Stimulated activated naive B cell treated with anti-CD40 and anti-IgM and Interleukin-4, amounts not matched to agents 10 μg/mL and 1 μg/mL and 100 μg/mL, for 72 hours (primary cell): Measurements from ENCODE around the gene RNF130.

Source experiments
- ATAC-seq, 2 donors: fragments of 150-1000 bp; cut with Tn5 transposase; replicated peaks; 2 replicates each; pipeline ENCODE4 v1.10.0; 2021; ENCODE audit warnings: moderate library complexity in 1 of 2
- DNase-seq: peaks from one replicate; pipeline ENCODE4 v3.0.0; 2021
- H3K27ac Mint-ChIP-seq: one replicate; pipeline ENCODE4 v1.8.0; 2022; ENCODE audit warnings: mild to moderate bottlenecking, mixed read lengths
- H3K27me3 Mint-ChIP-seq, 2 donors: one replicate each; pipeline ENCODE4 v1.8.0; 2022; ENCODE audit warnings: mixed read lengths in 2 of 2
- H3K36me3 Mint-ChIP-seq, 2 donors: one replicate each; pipeline ENCODE4 v1.8.0; 2022; ENCODE audit warnings: mixed read lengths in 2 of 2, mild to moderate bottlenecking in 1 of 2
- H3K4me1 Mint-ChIP-seq, 2 donors: one replicate each; pipeline ENCODE4 v1.8.0; 2022; ENCODE audit warnings: mixed read lengths in 2 of 2, mild to moderate bottlenecking in 1 of 2
- H3K4me3 Mint-ChIP-seq, 2 donors: one replicate each; pipeline ENCODE4 v1.8.0; 2022; ENCODE audit warnings: mild to moderate bottlenecking in 2 of 2, mixed read lengths in 2 of 2, moderate library complexity in 1 of 2
- H3K9me3 Mint-ChIP-seq, 2 donors: one replicate each; pipeline ENCODE4 v1.8.0; 2022; ENCODE audit warnings: mixed read lengths in 2 of 2, mild to moderate bottlenecking in 1 of 2

Gene RNF130

DNA sequence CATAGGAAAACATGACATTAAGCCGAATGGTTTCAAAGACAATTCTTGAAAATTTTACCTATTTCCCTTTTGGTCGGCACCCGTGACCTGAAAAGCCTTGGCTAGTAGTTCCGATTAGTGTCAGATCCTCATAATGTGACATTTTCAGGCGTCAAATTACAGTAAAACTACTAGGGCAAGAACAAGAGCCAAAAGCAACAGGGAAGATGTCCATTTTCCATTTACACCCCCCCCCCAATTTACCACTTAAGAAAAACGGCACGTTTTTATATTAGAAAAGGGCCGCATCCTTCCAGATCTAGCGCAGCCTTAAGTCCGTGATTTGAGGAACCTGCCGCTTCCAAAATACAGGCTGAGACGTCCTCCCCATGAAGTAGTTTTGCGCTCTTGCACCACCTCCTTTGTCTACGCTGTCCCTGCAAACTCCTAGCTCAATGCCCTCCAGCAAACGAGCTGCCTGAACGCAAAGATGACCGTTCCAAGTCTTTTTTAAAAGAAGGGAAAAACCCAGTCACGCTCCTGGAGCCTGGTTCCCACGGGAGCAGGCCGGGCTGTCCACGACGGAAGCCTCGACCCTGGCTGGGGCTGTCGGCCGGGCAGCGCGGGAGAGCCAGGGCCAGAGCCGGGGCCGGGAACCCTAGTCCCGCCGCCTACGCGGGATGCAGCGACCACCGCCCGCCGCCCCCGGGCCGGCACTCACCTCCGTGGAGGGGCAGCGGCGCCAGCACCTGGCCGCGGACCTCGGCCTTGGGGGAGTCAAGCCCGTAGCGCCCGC lies 616 bp downstream of the RNF130 start:
- Mint-ChIP-seq H3K36me3 (peaks cover 6 to 11% of the 10 kb centered on the region in 2 donors), H3K27me3 (peaks cover 0 to 6% of the 10 kb centered on the region in 2 donors), H3K4me1 (peaks cover 21 to 36% of the 10 kb centered on the region in 2 donors), H3K4me3 (peak overlapping the region; percentile 92 to 93), H3K27ac (peak overlapping the region; percentile 94), H3K9me3 (peaks cover 5 to 7% of the 10 kb centered on the region in 2 donors)
- DNase-seq (peak; percentile 24), ATAC-seq (peak; percentile 30 to 31)

DNA sequence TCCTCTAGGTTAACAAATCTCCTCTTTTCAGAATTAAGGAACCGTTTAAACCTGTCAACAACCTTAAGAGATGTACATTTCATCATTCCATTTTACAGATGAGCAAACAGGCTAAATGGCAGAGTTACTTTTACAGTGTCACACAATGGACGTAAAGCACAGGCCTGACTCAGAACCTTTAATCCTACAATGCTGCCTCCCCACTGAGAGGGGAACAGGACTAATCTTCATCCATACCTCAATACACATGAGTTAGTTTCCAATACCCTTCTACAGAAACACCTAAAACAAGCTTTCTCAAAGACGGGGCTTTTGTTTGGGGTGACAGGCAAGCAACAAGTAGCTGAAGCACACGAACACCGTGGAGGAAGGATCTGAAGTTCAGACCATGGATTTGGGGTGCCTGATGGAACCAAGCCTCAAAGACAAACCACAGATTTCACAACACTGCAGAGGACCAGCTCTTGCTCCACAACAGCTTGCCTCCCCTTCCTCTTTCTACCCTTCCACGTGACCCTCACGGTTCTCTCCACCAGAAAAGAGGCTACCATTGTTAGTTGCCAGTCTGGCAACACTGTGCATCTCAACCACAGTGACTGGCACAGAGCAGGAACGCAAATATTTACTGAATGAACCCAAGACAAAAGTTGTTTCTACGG lies 1.8 kb downstream of the RNF130 start:
- Mint-ChIP-seq H3K27ac (peak overlapping the region; percentile 70), H3K9me3 (peaks cover 5 to 7% of the 10 kb centered on the region in 2 donors), H3K36me3 (peaks cover 7 to 11% of the 10 kb centered on the region in 2 donors), H3K4me3 (peak overlapping the region; percentile 92 to 93), H3K27me3 (no peaks in the 10 kb centered on the region), H3K4me1 (peaks cover 21 to 36% of the 10 kb centered on the region in 2 donors)
- ATAC-seq, result peak; percentile 24 to 28
- DNase-seq, result no peak

DNA sequence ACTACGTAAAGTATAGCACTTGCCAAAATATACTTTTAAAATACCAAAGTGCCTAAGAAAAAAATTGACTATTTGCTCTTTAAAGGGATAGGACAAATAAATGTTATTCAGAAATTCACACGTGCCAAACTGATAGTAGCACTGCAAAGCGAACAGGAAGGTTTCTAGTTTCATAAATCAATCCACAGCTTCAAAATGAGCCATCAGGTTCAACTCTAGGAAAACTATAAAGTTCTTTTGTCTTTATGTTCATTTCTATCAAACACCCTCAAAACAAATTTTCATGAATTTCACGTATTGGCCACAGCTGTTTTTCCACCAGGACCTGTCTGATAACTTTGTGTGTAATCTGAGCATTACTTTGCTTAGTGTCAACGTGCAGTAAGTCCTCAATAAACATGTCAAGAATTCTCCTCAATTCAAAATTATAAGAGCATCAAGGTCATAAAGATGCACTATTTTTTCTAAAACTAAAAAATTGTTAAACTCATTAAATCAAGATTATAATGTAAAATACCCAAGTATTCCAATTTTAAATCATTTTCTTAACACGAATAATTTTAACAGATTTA lies 3.0 kb downstream of the RNF130 start:
- ATAC-seq, result no peak
- H3K27me3 Mint-ChIP-seq, result no peaks in the 10 kb centered on the region
- H3K36me3 Mint-ChIP-seq, result peaks cover 7 to 10% of the 10 kb centered on the region in 2 donors

DNA sequence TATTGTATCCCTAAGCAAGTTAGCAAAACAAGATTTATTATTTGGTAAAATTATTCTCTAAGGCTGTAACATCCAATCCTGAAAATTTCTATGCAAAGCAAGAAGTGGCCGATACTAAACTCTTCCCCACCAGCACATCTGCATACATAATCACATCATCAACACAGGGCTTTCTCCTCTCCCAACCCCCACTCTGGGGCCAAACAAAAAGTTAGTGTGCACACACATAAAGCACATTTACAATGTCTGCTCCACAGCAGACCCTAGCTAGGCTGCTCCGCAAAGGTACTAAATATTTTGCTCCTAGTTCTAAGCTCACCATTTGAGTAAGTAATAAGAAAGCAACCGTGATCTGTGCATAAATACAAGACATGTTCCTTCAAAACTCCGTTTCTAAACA lies 3.6 kb downstream of the RNF130 start:
- Mint-ChIP-seq H3K27me3 (no peaks in the 10 kb centered on the region), H3K4me3 (no peak overlapping the region), H3K36me3 (peaks cover 7 to 12% of the 10 kb centered on the region in 2 donors), H3K9me3 (peaks cover 5% of the 10 kb centered on the region in 2 donors), H3K4me1 (peaks cover 25 to 36% of the 10 kb centered on the region in 2 donors), H3K27ac (no peak overlapping the region)
- no peak for DNase-seq
- ATAC-seq, result no peak

More for the DNA sequence above, 3.0 kb downstream of the RNF130 start:
- no peak for DNase-seq
- peaks cover 21 to 36% of the 10 kb centered on the region in 2 donors for H3K4me1 Mint-ChIP-seq
- peaks cover 5 to 7% of the 10 kb centered on the region in 2 donors for H3K9me3 Mint-ChIP-seq
- no peak overlapping the region for H3K4me3 Mint-ChIP-seq
- no peak overlapping the region for H3K27ac Mint-ChIP-seq

DNA sequence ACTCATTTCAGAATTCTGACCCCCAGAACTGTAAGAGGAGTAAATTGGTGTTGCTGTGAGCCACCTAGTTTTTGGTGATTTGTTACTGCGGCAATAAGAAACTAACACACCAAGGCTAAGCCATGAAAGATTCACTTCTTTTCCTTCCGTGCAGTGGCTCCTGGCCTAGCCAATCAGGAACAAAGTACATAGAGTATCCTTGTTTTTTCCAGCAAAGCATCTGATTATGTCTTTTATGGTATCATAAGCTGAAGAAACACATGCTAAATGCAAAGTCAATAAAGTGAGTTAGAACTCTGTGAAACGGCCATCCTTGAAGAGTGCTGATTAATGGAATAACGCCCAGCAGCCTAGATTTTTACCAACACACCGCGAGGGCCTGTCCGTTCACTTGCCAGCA lies 11.4 kb downstream of the RNF130 start:
- no peak overlapping the region for H3K4me3 Mint-ChIP-seq
- peaks cover 0 to 21% of the 10 kb centered on the region in 2 donors for H3K36me3 Mint-ChIP-seq
- no peaks in the 10 kb centered on the region for H3K9me3 Mint-ChIP-seq
- no peak for DNase-seq
- H3K27me3 Mint-ChIP-seq, result no peaks in the 10 kb centered on the region
- no peak for ATAC-seq
- peaks cover 12 to 21% of the 10 kb centered on the region in 2 donors for H3K4me1 Mint-ChIP-seq
- no peak overlapping the region for H3K27ac Mint-ChIP-seq

DNA sequence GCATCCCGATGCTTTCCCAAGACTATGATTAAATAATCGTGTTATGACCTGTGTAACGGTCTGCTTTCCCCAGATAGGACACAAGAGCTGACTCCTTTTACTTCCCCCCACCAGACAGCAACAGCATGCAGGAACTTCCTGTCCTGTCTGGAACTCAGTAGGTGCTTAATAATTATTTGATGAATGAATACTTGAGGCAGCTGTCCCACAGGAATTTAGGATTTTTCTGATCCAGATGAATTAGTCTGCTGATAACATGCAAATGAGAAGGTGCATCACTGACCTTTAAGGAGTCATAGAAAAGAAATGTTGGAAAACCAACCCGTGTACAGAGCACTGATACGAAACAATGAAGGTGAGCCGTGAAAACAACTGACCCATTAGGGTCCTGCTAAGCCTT lies 12.2 kb downstream of the RNF130 start:
- Mint-ChIP-seq H3K27me3 (no peaks in the 10 kb centered on the region), H3K36me3 (peaks cover 0 to 21% of the 10 kb centered on the region in 2 donors), H3K27ac (no peak overlapping the region), H3K4me1 (peaks cover 13 to 21% of the 10 kb centered on the region in 2 donors), H3K9me3 (no peaks in the 10 kb centered on the region), H3K4me3 (no peak overlapping the region)
- no peak for DNase-seq
- ATAC-seq, result no peak

DNA sequence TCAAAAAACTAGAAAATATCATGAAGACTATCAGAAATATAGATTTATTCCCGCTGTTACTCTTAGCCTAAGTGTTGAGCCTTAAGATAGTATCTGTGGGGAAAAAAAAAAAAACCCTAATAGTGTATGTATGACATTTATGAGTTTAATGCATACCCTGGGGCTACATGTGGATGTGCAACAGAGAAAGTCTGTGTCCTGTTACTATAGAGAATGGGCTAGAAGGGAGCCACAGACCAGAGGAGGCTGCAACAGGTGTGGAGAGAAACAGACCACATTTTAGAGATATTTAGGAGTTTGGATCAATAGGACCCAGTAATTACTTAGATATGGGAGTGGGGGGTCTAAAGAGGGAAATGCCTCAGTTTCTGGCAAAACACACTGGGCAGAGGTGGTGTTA lies 15.4 kb downstream of the RNF130 start:
- DNase-seq (no peak), ATAC-seq (no peak)
- Mint-ChIP-seq H3K9me3 (no peaks in the 10 kb centered on the region), H3K36me3 (peaks cover 0 to 24% of the 10 kb centered on the region in 2 donors), H3K27ac (no peak overlapping the region), H3K4me1 (peaks cover 20 to 27% of the 10 kb centered on the region in 2 donors), H3K27me3 (no peaks in the 10 kb centered on the region), H3K4me3 (no peak overlapping the region)

DNA sequence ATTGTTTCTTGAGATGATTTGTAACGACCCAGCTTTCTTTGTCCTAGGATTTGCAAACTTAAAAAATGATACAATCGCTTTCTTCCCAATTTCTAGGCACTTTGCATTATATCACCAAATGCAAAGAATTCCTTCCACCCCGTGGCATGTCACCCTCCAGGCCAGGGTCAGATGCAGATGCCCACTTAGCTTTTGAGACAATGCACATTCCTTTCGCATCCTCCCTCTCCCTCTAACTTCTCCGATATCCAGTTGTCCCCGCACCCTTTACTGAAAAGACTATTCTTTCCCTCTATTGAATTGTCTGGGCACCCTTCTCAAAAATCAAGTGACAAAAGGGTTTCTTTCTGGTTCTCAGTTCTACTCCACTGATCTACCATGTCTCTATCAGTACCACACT lies 17.3 kb downstream of the RNF130 start:
- Mint-ChIP-seq H3K4me1 (peaks cover 21 to 34% of the 10 kb centered on the region in 2 donors), H3K27ac (no peak overlapping the region), H3K4me3 (no peak overlapping the region), H3K36me3 (peaks cover 0 to 24% of the 10 kb centered on the region in 2 donors), H3K27me3 (no peaks in the 10 kb centered on the region), H3K9me3 (no peaks in the 10 kb centered on the region)
- no peak for ATAC-seq
- no peak for DNase-seq

DNA sequence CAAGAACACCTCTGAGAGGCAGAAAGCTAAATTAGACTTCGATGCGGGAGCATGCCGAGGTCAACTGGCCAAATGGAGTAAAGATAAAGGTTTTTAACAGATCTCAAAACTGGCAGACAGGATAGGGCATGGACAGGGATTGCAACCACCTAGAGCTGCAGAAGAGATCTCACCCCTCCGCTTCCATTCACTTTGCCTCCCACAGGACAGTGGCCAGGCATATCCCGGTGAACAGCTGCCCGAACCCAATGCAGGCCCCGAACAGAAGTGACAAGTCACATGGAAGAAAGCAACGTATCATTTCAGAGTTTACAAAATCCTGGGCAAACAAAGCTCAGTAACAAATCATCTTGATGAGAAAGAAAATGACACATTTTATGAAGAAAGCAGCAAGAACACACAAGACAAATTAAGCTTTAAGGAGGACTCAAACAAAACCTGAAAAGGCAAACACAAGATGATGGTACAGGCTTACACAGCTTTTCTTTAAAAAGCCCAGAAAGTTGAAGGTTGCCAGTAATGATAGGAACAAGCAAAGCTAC lies 18.4 kb downstream of the RNF130 start:
- Mint-ChIP-seq H3K9me3 (no peaks in the 10 kb centered on the region), H3K27me3 (no peaks in the 10 kb centered on the region), H3K36me3 (peaks cover 0 to 18% of the 10 kb centered on the region in 2 donors), H3K4me3 (no peak overlapping the region), H3K27ac (no peak overlapping the region), H3K4me1 (peaks cover 18 to 34% of the 10 kb centered on the region in 2 donors)
- ATAC-seq, result no peak
- DNase-seq, result no peak

DNA sequence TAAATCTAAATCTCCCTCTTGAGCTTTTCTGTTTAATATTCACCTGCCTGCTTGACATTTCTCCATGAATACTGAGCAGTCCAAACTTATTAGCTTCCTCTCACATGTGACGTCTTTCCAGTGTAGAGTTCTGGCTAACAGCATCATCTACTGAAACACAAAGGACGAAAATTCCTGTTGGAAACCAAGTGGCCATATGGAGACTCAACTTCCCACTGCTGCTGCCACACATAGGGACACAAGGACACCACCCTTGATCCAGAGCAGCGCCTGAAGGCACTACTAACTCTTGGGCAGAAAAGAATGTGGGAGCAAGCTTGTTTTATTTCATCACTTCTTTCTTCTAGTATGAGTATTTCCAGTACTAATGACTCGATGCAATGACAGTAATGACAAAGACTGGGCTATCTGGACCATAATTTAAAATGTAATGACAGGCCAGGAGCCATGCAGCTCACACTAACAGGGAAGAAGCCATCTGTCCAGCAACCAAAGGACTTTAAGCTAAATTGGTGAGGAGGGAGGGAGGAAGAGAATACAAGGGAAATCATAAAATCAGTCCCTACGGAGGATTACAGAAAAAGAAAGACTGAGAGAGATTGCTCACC lies 19.2 kb downstream of the RNF130 start:
- no peak for ATAC-seq
- Mint-ChIP-seq H3K27ac (no peak overlapping the region), H3K4me3 (no peak overlapping the region), H3K9me3 (no peaks in the 10 kb centered on the region), H3K36me3 (peaks cover 2 to 13% of the 10 kb centered on the region in 2 donors), H3K4me1 (peaks cover 18 to 40% of the 10 kb centered on the region in 2 donors), H3K27me3 (no peaks in the 10 kb centered on the region)
- no peak for DNase-seq

DNA sequence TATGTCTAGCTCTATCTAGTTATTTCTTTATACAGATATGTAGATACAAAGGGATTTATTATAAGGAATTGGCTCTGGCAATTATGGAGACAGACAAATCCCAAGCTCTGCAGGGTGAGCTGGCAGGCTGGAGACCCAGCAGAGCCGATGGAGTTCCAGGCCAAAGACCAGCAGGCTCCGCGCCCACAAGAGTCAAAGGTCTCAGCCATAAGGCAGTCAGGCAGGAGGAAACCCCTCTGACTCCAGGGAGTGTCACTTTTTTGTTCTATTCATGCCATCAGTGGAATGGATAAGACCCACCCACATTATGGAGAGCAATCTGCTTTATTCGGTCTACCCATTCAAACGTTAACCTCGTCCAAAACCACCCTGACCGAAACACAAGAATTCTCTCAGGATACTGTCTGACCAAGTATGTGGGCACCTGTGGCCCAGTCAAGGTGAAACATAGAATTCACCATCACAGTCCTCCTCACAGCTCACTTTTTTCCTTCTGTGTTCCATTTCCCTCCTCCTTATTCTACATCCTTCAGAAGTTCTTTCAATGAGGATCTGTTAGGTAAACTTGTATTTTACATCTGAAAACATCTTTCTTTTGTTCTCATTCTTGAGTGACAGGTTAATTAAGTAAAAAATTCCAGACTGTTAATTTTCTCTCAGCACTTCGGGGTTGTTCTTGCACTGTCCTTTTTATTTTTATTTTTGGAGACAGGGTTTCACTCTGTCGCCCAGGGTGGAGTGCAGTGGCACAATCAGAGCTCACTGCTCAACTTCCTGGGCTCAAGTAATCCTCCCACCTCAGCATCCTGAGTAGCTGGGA lies 21.2 kb downstream of the RNF130 start:
- H3K9me3 Mint-ChIP-seq, result no peaks in the 10 kb centered on the region
- H3K36me3 Mint-ChIP-seq, result peaks cover 8 to 12% of the 10 kb centered on the region in 2 donors
- H3K4me1 Mint-ChIP-seq, result peaks cover 17 to 30% of the 10 kb centered on the region in 2 donors
- no peaks in the 10 kb centered on the region for H3K27me3 Mint-ChIP-seq
- no peak for ATAC-seq
- no peak overlapping the region for H3K4me3 Mint-ChIP-seq
- DNase-seq, result no peak
- no peak overlapping the region for H3K27ac Mint-ChIP-seq

DNA sequence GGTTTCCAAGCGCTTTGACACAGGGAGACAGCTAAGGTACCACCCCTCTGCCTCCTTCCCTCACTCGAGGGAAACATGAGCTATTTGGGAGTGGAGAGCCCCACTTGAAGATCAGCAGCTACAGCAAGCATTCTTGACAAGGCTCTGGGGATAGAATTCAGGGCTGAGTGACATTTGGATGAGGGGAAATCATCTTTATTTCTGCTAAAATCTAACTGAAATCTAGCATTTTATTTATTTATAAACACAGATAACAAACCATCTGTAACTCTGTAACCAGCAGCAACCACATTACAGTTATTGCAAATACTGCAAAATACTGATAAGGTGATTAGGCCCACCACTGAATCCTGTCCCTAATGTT lies 22.4 kb downstream of the RNF130 start:
- Mint-ChIP-seq H3K27ac (no peak overlapping the region), H3K9me3 (no peaks in the 10 kb centered on the region), H3K27me3 (no peaks in the 10 kb centered on the region), H3K4me1 (peaks cover 15 to 30% of the 10 kb centered on the region in 2 donors), H3K4me3 (no peak overlapping the region), H3K36me3 (peaks cover 12 to 17% of the 10 kb centered on the region in 2 donors)
- ATAC-seq (no peak), DNase-seq (no peak)

DNA sequence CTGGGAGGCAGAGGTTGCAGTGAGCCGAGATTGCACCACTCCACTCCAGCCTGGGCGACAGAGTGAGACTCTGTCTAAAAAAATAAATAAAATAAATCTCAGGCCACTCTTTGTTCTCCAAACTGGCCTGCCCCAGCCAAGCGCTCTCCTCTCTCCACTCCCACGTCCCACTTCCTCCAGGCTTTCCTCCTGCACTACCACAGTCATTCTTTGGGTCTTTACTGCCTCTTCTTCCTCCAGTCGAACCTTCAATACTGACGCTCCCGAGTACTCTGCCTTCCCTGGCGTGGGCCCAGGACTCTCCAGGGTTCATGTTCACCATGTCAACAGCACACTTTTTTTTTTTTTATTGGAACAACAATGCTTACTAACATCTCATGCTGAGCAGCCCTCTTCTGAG lies 23.9 kb downstream of the RNF130 start:
- Mint-ChIP-seq H3K4me1 (peaks cover 11 to 30% of the 10 kb centered on the region in 2 donors), H3K27me3 (no peaks in the 10 kb centered on the region), H3K27ac (peak overlapping the region; percentile 20), H3K9me3 (no peaks in the 10 kb centered on the region), H3K36me3 (peaks cover 13 to 20% of the 10 kb centered on the region in 2 donors), H3K4me3 (no peak overlapping the region)
- no peak for ATAC-seq
- DNase-seq, result no peak
